GM12878 (cell line): ENCODE data around the gene RGCC. TPM values are rescaled to one million over a fixed set of nuclear protein-coding genes. Genes with fewer than 3 reads are reported as not detected.

ENCODE experiments used
- CBX3 ChIP-seq: fragments of 200-600 bp; sonication (generic); IDR thresholded peaks from 2 replicates; pipeline ENCODE4 v1.6.1; 2016; ENCODE audit warnings: low read depth, borderline replicate concordance
- IKZF1 ChIP-seq: fragments of 450-650 bp; conservative IDR thresholded peaks from 2 replicates; pipeline ENCODE4 v1.6.1; 2017; ENCODE audit warnings: antibody characterized with exemption, mild to moderate bottlenecking
- IRF4 ChIP-seq: IDR thresholded peaks from 2 replicates; pipeline ENCODE4 v1.6.1; 2011; ENCODE audit warnings: low read depth, low read length
- NFIC ChIP-seq: IDR thresholded peaks from 2 replicates; pipeline ENCODE4 v1.6.1; 2012; ENCODE audit warnings: low read depth, mild to moderate bottlenecking, inconsistent platforms, low read length, moderate library complexity
- RAD21 ChIP-seq: IDR thresholded peaks from 2 replicates; pipeline ENCODE4 v1.6.1; 2011; ENCODE audit warnings: mild to moderate bottlenecking, low read depth, low read length, moderate library complexity; ENCODE audit not compliant: insufficient read depth
- YY1 ChIP-seq: IDR thresholded peaks from 2 replicates; pipeline ENCODE4 v1.6.1; 2011; ENCODE audit warnings: low read depth, mild to moderate bottlenecking, low read length
- ZZZ3 ChIP-seq: IDR thresholded peaks from 2 replicates; pipeline ENCODE4 v1.6.1; 2011; ENCODE audit warnings: low read depth; ENCODE audit not compliant: control insufficient read depth, insufficient read length
- polyA plus RNA-seq, 11 experiments: library from polyadenylated mRNA; depleted of rRNA in 4 of 11; unstranded in 6 of 11; stranded (reverse) in 5 of 11; fragments of >200 nt; fragmentation: Nextera tagmentation in 4 of 11; fragmentation: Illumina TruSeq in 1 of 11; extraction: Ambion mirVana in 4 of 11; extraction: Trizol in 1 of 11; gene quantifications; 1 replicate in 1 of 11; 2 replicates in 10 of 11; pipeline versions ENCODE4 v1.2.1 to v1.2.3, GENCODE V29; 2011 to 2016; ENCODE audit warnings: inconsistent platforms in 2 of 11, missing spikeins in 2 of 11, low read depth in 1 of 11
- total RNA-seq, 4 experiments: library from RNA; depleted of rRNA in 3 of 4; stranded (reverse); fragments of >200 nt in 3 of 4; fragmentation: Illumina TruSeq in 1 of 4; extraction: Trizol in 1 of 4; gene quantifications; 2 replicates each; pipeline versions ENCODE4 v1.2.1 to v1.2.3, GENCODE V29; 2013 to 2021
- TF ChIP-seq, protein P1 (sequence below): fragments of 450-650 bp; IDR thresholded peaks from 2 replicates; pipeline ENCODE4 v1.6.1; 2018; ENCODE audit warnings: mild to moderate bottlenecking, low read depth, moderate library complexity; ENCODE audit not compliant: partially characterized antibody
- TF ChIP-seq, protein P2 (sequence below): fragments of 450-650 bp; IDR thresholded peaks from 2 replicates; pipeline ENCODE4 v1.6.1; 2017; ENCODE audit warnings: mild to moderate bottlenecking, low read depth, inconsistent platforms; ENCODE audit not compliant: poor library complexity, severe bottlenecking

RGCC gene
- total and polyA plus RNA-seq, 10 of the 15 experiments (the other 5 are each of a cell fraction or from before 2014, with no cell fraction given) = 0.41 to 19.4 (median 9.9) TPM

GRCh38 chr13:41467425-41467945 is 10.1 kb downstream of the RGCC start (continued):
- TF ChIP-seq IKZF1 (no peak), IRF4 (no peak), YY1 (no peak), CBX3 (no peak), NFIC (no peak), ZZZ3 (no peak), RAD21 (no peak)
- TF ChIP-seq, protein P1, sequence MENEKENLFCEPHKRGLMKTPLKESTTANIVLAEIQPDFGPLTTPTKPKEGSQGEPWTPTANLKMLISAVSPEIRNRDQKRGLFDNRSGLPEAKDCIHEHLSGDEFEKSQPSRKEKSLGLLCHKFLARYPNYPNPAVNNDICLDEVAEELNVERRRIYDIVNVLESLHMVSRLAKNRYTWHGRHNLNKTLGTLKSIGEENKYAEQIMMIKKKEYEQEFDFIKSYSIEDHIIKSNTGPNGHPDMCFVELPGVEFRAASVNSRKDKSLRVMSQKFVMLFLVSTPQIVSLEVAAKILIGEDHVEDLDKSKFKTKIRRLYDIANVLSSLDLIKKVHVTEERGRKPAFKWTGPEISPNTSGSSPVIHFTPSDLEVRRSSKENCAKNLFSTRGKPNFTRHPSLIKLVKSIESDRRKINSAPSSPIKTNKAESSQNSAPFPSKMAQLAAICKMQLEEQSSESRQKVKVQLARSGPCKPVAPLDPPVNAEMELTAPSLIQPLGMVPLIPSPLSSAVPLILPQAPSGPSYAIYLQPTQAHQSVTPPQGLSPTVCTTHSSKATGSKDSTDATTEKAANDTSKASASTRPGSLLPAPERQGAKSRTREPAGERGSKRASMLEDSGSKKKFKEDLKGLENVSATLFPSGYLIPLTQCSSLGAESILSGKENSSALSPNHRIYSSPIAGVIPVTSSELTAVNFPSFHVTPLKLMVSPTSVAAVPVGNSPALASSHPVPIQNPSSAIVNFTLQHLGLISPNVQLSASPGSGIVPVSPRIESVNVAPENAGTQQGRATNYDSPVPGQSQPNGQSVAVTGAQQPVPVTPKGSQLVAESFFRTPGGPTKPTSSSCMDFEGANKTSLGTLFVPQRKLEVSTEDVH = no peak
- TF ChIP-seq, protein P2, sequence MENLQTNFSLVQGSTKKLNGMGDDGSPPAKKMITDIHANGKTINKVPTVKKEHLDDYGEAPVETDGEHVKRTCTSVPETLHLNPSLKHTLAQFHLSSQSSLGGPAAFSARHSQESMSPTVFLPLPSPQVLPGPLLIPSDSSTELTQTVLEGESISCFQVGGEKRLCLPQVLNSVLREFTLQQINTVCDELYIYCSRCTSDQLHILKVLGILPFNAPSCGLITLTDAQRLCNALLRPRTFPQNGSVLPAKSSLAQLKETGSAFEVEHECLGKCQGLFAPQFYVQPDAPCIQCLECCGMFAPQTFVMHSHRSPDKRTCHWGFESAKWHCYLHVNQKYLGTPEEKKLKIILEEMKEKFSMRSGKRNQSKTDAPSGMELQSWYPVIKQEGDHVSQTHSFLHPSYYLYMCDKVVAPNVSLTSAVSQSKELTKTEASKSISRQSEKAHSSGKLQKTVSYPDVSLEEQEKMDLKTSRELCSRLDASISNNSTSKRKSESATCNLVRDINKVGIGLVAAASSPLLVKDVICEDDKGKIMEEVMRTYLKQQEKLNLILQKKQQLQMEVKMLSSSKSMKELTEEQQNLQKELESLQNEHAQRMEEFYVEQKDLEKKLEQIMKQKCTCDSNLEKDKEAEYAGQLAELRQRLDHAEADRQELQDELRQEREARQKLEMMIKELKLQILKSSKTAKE = no peak
